NCI-H510A (cell line): ENCODE results near the gene DDC.
"Not testable (repeated sequence)": the region's sequence is repeated elsewhere in the genome, so short reads cannot be mapped to it uniquely, and the experiment has no call there.

Experiments
- DNase-seq: peaks from one replicate; lab custom pipeline; 2025; lab: John Stamatoyannopoulos, UW

The DDC gene

DNA sequence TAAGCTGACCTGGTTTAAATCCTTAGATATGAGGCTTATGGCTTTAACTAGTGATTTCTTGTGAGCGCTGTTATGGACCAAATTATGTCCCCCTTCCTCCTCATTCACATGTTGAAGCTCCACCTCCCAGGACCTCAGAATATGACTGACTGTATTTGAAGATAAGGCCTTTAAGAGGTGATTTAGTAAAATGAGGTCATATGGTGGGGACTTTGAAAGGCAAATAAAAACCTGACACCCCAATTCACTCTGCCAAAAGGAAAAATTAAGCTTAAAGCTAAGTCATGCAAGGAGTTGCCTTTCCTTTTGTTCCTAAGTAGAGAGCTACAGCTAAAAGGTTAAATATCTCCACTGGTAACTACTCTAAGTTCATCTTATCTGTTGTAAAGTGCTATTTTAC is 78.7 kb downstream of the DDC start:
- DNase-seq: no peak

DNA sequence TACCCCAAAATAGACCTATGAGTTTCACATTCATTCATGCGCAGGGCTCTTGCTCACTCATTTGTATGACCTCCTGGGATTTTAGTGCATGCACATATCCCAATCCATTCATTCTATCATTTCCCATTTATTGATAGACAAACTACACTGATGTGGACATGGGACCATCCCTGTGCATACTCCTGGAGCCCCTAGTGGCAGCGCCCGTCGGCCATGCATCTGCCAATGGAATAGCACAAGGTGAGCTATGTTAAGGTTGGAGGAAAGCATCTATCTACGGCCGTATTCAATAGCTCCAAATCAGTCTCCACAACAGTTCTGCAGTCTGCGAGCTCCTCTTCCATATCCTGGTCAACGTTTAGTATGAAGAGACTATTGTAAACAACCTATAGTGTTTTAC is 83.3 kb downstream of the DDC start:
- no peak for DNase-seq

DNA sequence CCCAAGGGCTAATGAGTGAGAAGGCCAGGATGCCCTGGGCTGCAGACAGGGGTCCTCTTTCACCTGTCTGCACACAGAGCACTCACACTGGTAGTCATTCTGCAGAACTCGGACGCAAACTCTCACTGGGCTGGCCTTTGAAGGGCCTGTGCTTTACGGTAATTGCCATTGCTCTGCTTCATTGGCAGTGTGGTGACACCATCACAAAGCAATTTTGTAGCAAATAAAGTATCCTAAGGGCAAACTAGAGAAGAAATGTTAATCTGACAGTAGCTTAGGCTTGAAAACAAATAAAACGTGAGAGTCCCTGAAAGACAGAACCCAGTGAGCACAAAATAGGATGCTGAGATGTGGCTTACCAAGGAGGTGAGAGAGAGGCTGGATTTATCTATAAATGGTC is 84.4 kb downstream of the DDC start:
- no peak for DNase-seq

DNA sequence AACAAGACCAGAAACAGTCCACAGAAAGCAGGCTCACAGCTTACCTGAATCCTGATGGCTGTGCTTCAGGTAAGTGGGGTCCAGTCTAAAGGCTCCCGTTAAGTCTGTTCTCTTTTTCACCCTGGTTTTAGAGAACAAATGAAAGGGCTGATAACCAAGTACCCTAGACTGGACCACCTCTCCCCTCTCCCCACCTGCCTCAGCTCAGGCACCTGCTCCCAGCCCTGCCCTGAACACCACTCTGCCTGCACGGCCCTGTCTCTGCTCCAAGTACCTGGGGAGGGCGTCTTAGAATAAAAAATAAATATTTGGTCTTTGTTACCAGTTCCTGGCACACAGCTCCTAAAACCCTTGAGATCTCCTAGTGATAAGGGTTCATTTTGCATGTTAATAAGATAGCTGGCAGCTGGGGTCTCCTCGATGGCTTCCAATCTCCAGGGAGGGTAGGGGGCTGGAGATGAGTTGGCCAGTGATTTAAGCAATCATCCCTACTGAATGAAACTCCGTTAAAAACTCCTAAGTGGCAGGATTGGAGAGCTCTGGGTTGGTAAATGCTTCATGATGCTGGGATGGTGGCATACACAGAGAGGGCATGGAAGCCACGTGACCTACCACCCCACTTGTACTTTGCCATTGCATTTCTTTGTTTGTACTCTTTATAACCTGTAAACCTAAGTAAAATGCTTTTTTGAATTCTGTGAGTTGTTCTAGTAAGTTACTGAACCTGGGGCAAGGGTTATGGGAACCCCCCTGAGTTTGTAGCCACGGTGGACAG is 85.3 kb downstream of the DDC start:
- DNase-seq: no peak

DNA sequence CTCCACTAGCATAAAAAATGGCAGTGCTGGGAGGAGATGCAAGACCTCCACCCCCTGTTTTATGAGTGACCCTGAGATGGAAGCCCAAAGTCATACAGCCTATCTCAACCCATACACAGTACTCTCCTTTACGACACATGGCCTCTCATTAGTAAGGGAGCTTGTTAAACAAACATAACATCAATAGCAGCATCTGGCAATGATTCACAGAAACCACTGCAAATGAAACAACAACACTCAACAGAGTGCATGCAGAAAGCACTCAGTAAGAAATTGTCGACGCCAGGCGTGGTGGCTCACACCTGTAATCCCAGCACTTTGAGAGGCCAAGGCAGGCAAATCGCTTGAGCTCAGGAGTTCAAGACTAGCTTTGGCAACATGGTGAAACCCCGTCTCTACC is 87.6 kb downstream of the DDC start:
- peak; percentile 50 for DNase-seq

DNA sequence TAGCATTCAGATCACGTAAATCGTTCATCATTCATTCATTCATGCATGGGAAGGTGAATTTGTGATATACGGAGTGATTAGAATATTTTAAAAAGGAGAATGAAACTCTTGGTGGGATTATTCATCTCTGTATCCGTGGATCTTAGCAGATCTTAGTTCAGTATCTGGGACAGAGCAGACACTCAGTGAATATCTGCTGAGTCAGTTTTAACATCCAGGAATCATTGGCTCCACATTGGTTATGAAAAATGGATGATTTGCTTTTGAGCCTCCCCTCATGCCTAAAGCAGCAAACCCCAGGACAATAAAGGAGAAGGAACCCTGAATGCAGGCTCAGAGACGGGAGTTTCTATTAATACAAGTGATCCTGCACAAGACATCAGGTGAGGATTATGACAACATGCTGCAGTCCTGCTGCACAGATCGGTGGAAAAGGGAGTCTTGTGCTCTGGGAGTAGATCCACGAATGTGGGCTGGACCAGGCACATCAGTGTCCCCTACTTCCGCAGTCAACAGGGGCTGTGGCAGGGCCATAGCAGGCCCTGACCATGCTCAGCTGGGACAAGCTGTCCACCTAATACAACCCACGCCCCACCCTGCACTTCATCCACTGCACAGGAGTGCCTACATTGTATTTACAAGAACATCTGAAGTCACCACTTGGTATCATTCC is 88.1 kb downstream of the DDC start:
- DNase-seq: no peak

DNA sequence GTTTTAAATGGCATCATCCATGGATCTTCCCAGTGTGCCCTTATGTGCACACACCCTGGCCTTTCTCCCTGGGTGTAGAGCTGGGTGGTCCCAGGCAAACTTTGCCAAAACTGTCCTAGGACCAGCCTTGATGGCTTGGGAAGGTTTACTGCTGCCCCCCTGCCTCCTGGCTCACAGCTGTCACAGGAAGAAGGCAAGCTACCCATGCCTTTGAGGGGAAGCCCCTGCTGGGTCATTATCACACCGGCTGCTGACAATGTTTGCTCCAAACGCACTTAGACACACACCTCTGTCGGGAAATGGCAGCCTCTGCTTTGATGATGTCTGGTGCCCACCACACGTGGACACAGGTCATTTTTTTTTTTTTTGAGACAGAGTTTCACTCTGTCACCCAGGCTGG is 89.9 kb downstream of the DDC start:
- no peak for DNase-seq

DNA sequence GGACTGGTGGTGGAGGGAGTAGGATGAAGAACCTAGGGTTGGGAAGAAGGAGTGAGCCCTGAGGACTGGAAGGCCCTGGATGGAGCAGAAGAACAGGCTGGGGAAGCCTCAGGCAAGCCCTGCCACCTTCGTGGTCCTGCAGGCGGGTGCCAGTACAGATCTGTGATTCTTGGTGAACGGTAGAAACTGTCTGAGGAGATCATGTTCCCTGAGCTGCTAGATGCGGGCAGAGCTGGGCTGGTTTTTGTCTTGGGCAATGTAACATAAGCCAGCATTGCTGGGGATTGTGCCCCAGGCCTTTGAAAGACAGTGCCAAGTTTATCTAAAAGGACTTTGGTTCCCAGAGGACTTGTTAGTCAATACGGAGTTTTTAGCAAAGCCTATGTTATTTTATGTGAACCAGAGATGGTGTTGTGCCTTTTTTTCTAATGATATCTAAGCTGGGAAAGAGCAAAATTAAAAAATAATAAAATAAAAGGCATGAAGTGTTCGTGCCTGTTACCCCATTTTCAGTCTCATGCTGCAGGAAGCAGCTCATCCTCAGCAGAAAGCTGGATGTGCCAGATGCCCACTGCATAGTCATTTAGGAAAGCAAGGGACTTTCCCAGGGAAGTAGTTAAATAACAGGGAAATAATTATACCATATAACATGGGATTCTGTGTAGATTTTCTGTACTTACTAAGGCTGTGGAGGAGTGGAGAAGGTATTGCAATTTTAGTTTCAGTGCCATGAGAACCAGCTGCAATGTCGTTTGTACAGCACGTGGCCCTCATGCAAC is 90.6 kb downstream of the DDC start:
- DNase-seq: no peak

DNA sequence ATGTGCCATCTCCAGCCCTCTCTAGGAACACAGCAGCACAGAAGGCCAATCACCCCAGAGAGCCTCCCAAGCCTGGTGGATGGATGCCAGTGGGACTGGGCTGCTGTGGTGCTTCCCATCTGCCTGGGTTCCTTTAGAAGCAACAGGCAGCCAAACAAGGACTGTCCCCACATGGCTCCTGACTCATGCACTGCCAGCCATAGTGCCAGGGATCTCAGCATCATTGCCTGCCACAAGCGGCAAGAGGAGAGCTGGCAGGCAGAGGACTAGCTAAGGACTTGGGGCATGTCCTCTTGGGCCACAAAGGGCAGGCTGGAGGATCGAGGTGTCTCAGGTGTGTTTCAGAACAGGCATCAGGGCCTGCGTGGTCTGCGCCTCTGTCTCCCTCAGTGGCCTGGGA is 91.7 kb downstream of the DDC start:
- no peak for DNase-seq

DNA sequence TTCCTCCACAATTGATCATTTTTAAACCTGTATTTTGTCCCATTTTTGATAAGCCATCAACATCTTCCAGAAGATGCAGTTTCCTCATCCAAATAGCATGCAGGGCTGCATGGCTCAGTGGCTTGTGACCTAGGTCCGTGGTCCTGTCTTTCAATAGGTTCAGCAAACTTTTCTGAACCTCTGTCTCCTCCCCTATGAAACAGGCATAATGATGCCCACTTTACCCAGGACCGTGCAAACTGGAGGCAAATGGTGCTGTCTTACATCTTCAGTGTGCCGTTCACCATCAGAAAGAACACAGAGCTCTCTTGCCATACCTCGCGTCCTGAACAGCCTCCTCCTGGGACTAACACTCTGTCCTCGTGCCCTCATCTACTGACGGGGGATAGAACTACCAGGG is 92.8 kb downstream of the DDC start:
- no peak for DNase-seq

DNA sequence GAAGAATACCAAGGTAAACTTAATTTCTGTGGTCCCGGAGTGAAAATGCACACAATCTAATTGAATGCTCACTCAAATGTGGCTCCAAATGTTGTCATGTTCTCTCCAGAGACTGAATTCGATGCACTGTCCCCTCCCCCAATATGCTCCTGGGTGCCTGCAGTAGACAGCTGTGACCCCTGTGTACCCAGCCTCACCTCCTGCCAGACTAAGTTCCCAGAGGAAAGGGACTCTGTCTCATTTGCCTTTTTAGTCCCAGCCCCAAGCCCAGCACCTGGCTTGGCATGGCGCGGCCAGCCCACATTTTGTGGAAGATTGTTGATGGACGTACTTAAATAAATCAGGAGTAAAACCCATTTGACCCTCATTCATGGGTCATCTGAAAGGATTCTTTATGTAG is 93.2 kb downstream of the DDC start:
- no peak for DNase-seq

DNA sequence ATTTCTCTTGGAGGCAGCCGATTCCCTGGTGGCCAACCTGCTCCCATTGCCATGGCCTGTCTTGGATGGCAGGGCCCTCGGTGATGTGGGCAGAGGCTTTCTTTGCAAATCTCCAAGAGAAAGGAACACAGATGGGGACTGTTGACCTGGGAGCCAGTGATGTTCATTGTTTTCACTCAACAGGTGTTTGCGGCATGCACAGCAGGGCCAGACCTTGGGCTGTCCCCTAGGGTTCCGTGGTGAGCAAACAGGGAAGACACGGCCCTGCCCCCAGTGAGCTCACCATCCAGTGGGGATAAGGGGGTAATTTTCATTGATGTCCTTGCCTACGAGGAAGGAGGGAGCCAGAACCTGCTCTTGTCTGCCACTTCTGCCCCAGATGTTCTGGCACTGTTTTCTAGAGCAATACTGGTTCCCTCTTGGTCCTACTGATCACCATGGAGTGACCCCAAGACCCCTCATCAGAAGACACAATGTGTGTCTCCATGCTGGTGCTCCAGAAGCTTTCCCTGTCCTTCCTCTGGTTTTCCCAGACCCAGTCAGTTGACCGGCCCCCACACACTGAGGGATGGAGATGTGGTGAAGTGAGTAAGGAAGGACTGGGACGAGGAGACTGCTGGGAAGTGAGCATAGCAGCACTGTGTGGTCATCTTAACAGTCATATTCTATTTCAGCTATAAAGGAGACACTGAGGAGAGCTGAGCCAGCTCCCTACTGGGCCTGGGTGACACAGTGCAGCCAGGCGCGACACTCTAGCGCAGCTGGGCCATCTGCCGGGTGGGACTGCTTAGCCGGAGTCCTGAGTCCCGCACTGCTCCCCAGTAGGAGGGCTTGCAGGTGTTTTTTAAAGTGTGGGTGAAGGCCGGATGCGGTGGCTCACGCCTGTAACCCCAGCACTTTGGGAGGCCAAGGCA is 94.7 kb downstream of the DDC start:
- DNase-seq: peak; percentile 65

DNA sequence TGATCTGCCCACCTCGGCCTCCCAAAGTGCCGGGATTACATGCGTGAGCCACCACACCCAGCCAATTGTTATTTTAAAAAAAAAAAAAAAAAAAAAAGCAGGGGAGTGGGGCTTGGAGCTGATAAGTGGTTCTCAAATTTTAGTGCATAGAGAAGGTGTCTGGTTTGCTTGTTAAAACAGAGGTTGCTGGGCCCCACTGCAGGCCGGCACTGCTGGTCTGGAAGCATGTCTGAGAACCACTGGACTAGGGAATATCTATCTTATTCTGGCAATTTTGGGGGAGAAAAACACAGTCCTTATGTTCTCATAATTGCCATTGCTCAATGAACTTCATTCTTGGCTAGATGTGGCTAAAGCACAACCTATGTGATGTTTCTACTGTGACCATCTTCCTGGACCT is 96.0 kb downstream of the DDC start:
- DNase-seq: no peak

DNA sequence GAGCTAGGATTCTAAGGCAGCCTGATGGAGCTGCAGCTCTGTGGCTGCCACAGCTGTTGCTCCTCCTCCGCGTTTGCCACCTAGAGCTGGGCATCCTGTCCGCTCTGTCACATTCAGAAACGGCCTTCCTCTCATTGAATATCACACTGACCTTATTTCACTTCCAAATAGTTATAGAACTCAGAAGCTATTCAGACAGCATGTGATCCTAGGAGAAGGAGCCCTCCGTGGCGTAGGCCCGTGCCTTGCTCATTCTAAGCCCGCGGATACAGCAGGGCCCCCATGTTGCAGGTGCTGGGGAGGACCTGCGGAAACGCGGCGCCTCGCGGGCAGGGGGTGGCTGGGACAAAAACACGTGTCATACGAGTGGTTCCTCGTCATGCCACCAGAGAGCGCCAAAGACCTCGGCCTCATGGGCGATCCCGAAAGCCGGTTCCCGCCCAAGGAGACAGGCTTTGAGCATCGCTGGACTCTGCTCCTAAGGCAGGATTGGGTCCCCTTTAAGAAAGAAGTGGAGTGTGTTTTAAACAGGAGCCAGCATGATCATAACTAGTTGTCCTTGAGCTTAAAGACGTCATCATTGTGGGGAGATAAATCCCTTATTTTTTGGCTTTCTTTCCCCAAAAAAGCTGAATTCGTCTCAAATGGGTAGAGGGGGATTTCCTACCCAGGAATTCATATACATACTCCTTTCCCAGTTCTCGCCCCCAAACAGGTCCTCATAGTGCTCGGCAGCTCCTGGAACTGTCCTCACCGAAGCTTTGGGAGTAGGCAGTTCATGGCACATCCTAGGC is 97.2 kb downstream of the DDC start:
- DNase-seq: peak; percentile 78

DNA sequence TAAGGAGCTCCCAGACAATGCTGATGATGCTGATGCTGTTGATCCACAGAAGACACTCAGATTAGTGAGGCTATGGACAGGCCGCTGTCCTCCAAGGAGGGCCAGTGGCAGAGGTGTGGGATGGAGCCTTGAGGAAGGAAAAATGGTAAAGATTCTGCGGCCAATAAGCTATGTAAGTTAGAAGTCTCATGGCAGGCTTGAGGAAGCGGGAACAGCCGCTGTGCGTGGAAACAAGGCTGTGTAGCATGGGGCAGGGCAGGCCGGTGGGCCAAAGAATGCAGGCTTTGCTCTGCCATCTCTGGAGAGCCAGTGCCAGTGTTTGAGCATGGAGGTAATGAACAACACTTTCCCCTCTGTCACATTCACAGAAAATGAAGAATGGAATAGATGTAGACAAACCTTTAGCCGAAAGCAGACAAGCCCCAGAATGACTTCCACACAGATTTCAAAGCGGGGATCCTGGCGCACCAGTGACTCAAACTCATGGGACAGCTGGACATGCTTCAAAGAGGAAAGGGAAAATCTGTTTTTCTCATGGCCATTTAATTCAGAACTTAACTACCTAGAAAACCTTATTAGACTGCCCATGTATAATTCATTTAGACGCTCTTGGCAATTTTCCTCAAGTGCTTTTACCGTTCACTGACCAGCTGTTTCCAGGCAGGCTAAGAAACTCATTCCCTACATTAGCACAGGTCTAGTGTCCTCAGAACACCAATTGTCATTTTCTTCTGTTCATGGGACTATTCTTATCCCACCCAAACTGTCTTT is 98.2 kb downstream of the DDC start:
- no peak for DNase-seq

DNA sequence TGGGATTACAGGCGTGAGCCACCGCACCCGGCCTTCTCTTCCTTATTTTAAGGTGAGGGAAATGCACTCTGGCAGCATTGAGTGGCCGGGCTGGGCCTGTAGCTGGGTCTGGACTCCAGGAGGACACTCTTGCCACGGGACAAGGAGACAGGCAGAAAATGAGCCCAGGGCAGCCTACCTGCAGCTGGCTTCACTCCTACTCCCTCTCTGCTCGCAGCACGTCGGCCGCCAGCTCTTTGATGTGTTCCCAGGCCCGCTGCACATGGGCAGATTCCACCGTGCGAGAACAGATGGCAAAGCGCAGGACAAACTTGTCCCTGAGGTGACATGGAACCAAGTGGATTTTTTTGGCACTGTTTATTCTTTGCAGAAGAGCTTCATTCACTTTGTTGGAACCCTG is 102.2 kb downstream of the DDC start:
- no peak for DNase-seq

DNA sequence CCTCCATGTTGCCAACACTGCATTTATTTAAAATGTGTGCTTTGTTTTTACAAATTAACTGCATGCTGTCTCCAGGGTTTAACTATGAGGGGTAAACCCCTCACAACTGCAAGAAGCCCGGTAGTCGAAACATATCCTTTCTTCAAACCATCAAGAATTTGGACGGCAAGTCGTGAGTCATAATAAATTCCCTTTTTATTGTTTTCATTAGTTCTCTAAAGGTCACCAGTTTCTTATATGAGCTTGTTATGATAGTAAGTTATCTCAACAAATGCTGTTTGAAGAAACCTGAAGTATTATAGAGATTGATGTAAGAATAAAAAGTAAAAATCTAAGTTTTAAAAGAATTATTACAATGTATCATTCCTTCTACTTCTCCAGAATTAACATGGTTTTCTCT is 102.8 kb downstream of the DDC start:
- no peak for DNase-seq

DNA sequence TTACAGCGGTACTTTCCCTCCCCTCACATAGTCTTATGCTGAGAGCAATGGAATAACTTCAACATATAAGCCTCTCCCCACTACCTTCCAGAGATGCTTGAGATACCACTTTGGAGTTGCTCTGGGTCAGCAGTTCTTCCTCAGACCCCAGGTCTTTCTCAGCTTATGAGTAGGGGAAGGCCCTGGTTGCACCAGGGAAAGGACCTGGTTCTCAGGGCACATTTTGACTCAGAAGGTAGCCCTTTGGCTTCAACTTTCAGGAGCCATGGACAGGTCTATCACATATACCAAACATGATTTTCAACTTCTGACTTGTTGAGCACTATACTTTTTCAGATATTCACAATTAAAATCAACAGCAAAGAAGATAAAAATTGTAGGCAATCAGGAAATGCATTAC is 103.5 kb downstream of the DDC start:
- no peak for DNase-seq

DNA sequence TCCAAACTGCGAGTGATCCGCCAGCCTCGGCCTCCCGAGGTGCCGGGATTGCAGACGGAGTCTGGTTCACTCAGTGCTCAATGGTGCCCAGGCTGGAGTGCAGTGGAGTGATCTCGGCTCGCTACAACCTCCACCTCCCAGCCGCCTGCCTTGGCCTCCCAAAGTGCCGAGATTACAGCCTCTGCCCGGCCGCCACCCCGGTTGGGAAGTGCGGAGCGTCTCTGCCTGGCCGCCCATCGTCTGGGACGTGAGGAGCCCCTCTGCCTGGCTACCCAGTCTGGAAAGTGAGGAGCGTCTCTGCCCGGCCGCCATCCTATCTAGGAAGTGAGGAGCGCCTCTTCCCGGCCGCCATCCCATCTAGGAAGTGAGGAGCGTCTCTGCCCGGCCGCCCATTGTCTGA is 106.0 kb downstream of the DDC start:
- DNase-seq: not testable (repeated sequence)

DNA sequence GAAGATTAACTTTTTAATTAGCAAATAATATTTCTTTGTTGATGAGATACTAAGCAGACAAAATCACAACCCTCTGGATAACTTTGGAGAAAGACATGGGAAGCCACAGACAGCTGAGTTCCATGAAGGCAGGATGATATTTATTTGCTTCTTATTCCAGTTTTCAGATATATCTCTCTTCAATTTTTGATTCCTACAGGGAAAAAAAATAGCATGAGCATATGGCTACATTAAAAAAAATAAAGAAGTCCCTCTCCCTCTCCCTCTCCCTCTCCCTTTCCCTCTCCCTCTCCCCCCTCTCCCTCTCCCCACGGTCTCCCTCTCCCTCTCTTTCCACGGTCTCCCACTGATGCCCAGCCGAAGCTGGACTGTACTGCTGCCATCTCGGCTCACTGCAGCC is 106.6 kb downstream of the DDC start:
- not testable (repeated sequence) for DNase-seq
